HG03457 (cell line): ENCODE measurements around the gene CCR9.

ENCODE experiments used
- ATAC-seq: cut with Tn5 transposase; IDR thresholded peaks from one replicate; pipeline ENCODE4 v1.9.1; 2021; ENCODE audit warnings: moderate number of reproducible peaks; ENCODE audit not compliant: unreplicated experiment

The CCR9 gene

GRCh38 chr3:45906681-45907407 lies 20.5 kb downstream of the CCR9 start:
- no peak for ATAC-seq

GRCh38 chr3:45907769-45908705 lies 21.7 kb downstream of the CCR9 start:
- ATAC-seq, result no peak

- no peak for ATAC-seq
Observed at GRCh38 chr3:45908761-45909160, 22.4 kb downstream of the CCR9 start.

- ATAC-seq, result no peak
Observed at GRCh38 chr3:45909542-45909941, 23.2 kb downstream of the CCR9 start.

- ATAC-seq, result no peak
Observed at GRCh38 chr3:45910892-45911291, 24.5 kb downstream of the CCR9 start.

- ATAC-seq, result no peak
Observed at GRCh38 chr3:45911511-45912226, 25.3 kb downstream of the CCR9 start.

- ATAC-seq, result no peak
Observed at GRCh38 chr3:45912435-45912834, 26.1 kb downstream of the CCR9 start.

- no peak for ATAC-seq
Observed at GRCh38 chr3:45914362-45915058, 28.2 kb downstream of the CCR9 start.

GRCh38 chr3:45915059-45915439 lies 28.7 kb downstream of the CCR9 start:
- ATAC-seq, result no peak

GRCh38 chr3:45915518-45916231 lies 29.3 kb downstream of the CCR9 start:
- ATAC-seq, result peak; percentile 76

GRCh38 chr3:45917146-45917898 lies 31.0 kb downstream of the CCR9 start:
- ATAC-seq, result no peak

- no peak for ATAC-seq
Observed at GRCh38 chr3:45921158-45922038, 35.1 kb downstream of the CCR9 start.

GRCh38 chr3:45922039-45922326 lies 35.6 kb downstream of the CCR9 start:
- no peak for ATAC-seq

- ATAC-seq, result no peak
Observed at GRCh38 chr3:45922950-45923590, 36.7 kb downstream of the CCR9 start.

GRCh38 chr3:45923755-45924154 lies 37.4 kb downstream of the CCR9 start:
- ATAC-seq, result no peak

GRCh38 chr3:45927881-45928280 lies 41.5 kb downstream of the CCR9 start:
- no peak for ATAC-seq

- no peak for ATAC-seq
Observed at GRCh38 chr3:45929042-45929679, 42.8 kb downstream of the CCR9 start.

GRCh38 chr3:45931496-45931895 lies 45.2 kb downstream of the CCR9 start:
- no peak for ATAC-seq
